ENCODE data around the gene NXPH1.
"Not testable (repeated sequence)": the region's sequence is repeated elsewhere in the genome, so short reads cannot be mapped to it uniquely, and the experiment has no call there.

NXPH1 gene

GRCh38 chr7:8702807-8703206 lies 269.4 kb downstream of the NXPH1 start:
- H3K4me3 ChIP-seq (ENCODE audit: low read depth, low read length), result no peak overlapping the region
- no peaks in the 10 kb centered on the region for H3K4me1 ChIP-seq (ENCODE audit: control insufficient read depth, insufficient read depth, low read length, unreplicated experiment)
- no peak overlapping the region for H3K27ac ChIP-seq (ENCODE audit: low read depth, low read length)
- H3K79me2 ChIP-seq (ENCODE audit: control insufficient read depth, insufficient read depth, low read length, unreplicated experiment), result no peaks in the 10 kb centered on the region
- H3K36me3 ChIP-seq (ENCODE audit: insufficient read depth, low read length), result no peaks in the 10 kb centered on the region
- H2AFZ ChIP-seq (ENCODE audit: low read length, unreplicated experiment), result no peak overlapping the region
- no peaks in the 10 kb centered on the region for H3K27me3 ChIP-seq (ENCODE audit: insufficient read depth, low read length)

- Histone ChIP-seq H3K27ac (ENCODE audit: low read depth, low read length) (no peak overlapping the region), H3K4me1 (ENCODE audit: control insufficient read depth, insufficient read depth, low read length, unreplicated experiment) (no peaks in the 10 kb centered on the region), H3K36me3 (ENCODE audit: insufficient read depth, low read length) (no peaks in the 10 kb centered on the region), H3K4me3 (ENCODE audit: low read depth, low read length) (no peak overlapping the region), H3K79me2 (ENCODE audit: control insufficient read depth, insufficient read depth, low read length, unreplicated experiment) (no peaks in the 10 kb centered on the region), H3K27me3 (ENCODE audit: insufficient read depth, low read length) (no peaks in the 10 kb centered on the region), H2AFZ (ENCODE audit: low read length, unreplicated experiment) (no peak overlapping the region)
Observed at GRCh38 chr7:8710124-8710523, 276.7 kb downstream of the NXPH1 start.

GRCh38 chr7:8714791-8715190 lies 281.4 kb downstream of the NXPH1 start:
- Histone ChIP-seq H3K79me2 (ENCODE audit: control insufficient read depth, insufficient read depth, low read length, unreplicated experiment) (no peaks in the 10 kb centered on the region), H2AFZ (ENCODE audit: low read length, unreplicated experiment) (no peak overlapping the region), H3K4me3 (ENCODE audit: low read depth, low read length) (no peak overlapping the region), H3K36me3 (ENCODE audit: insufficient read depth, low read length) (no peaks in the 10 kb centered on the region), H3K27ac (ENCODE audit: low read depth, low read length) (no peak overlapping the region), H3K27me3 (ENCODE audit: insufficient read depth, low read length) (no peaks in the 10 kb centered on the region), H3K4me1 (ENCODE audit: control insufficient read depth, insufficient read depth, low read length, unreplicated experiment) (no peaks in the 10 kb centered on the region)

GRCh38 chr7:8719102-8719501 lies 285.7 kb downstream of the NXPH1 start:
- H3K4me3 ChIP-seq (ENCODE audit: low read depth, low read length), result no peak overlapping the region
- no peaks in the 10 kb centered on the region for H3K27me3 ChIP-seq (ENCODE audit: insufficient read depth, low read length)
- H3K79me2 ChIP-seq (ENCODE audit: control insufficient read depth, insufficient read depth, low read length, unreplicated experiment), result no peaks in the 10 kb centered on the region
- H2AFZ ChIP-seq (ENCODE audit: low read length, unreplicated experiment), result no peak overlapping the region
- H3K4me1 ChIP-seq (ENCODE audit: control insufficient read depth, insufficient read depth, low read length, unreplicated experiment), result no peaks in the 10 kb centered on the region
- H3K27ac ChIP-seq (ENCODE audit: low read depth, low read length), result no peak overlapping the region
- no peaks in the 10 kb centered on the region for H3K36me3 ChIP-seq (ENCODE audit: insufficient read depth, low read length)

- no peaks in the 10 kb centered on the region for H3K4me1 ChIP-seq (ENCODE audit: control insufficient read depth, insufficient read depth, low read length, unreplicated experiment)
- no peaks in the 10 kb centered on the region for H3K27me3 ChIP-seq (ENCODE audit: insufficient read depth, low read length)
- no peaks in the 10 kb centered on the region for H3K79me2 ChIP-seq (ENCODE audit: control insufficient read depth, insufficient read depth, low read length, unreplicated experiment)
- no peaks in the 10 kb centered on the region for H3K36me3 ChIP-seq (ENCODE audit: insufficient read depth, low read length)
- no peak overlapping the region for H3K4me3 ChIP-seq (ENCODE audit: low read depth, low read length)
- no peak overlapping the region for H2AFZ ChIP-seq (ENCODE audit: low read length, unreplicated experiment)
- H3K27ac ChIP-seq (ENCODE audit: low read depth, low read length), result no peak overlapping the region
Observed at GRCh38 chr7:8724080-8724718, 290.8 kb downstream of the NXPH1 start.

GRCh38 chr7:8731756-8732155 lies 298.3 kb downstream of the NXPH1 start:
- H3K36me3 ChIP-seq (ENCODE audit: insufficient read depth, low read length); H3K27me3 ChIP-seq (ENCODE audit: insufficient read depth, low read length); H3K79me2 ChIP-seq (ENCODE audit: control insufficient read depth, insufficient read depth, low read length, unreplicated experiment); H3K27ac ChIP-seq (ENCODE audit: low read depth, low read length); H3K4me3 ChIP-seq (ENCODE audit: low read depth, low read length); H3K4me1 ChIP-seq (ENCODE audit: control insufficient read depth, insufficient read depth, low read length, unreplicated experiment); H2AFZ ChIP-seq (ENCODE audit: low read length, unreplicated experiment): not testable (repeated sequence)

- H2AFZ ChIP-seq (ENCODE audit: low read length, unreplicated experiment), result no peak overlapping the region
- H3K27ac ChIP-seq (ENCODE audit: low read depth, low read length), result no peak overlapping the region
- H3K36me3 ChIP-seq (ENCODE audit: insufficient read depth, low read length), result no peaks in the 10 kb centered on the region
- H3K4me1 ChIP-seq (ENCODE audit: control insufficient read depth, insufficient read depth, low read length, unreplicated experiment), result no peaks in the 10 kb centered on the region
- H3K4me3 ChIP-seq (ENCODE audit: low read depth, low read length), result no peak overlapping the region
- no peaks in the 10 kb centered on the region for H3K79me2 ChIP-seq (ENCODE audit: control insufficient read depth, insufficient read depth, low read length, unreplicated experiment)
- H3K27me3 ChIP-seq (ENCODE audit: insufficient read depth, low read length), result no peaks in the 10 kb centered on the region
Observed at GRCh38 chr7:8739837-8740236, 306.4 kb downstream of the NXPH1 start.

- no peaks in the 10 kb centered on the region for H3K79me2 ChIP-seq (ENCODE audit: control insufficient read depth, insufficient read depth, low read length, unreplicated experiment)
- no peak overlapping the region for H3K4me3 ChIP-seq (ENCODE audit: low read depth, low read length)
- H3K4me1 ChIP-seq (ENCODE audit: control insufficient read depth, insufficient read depth, low read length, unreplicated experiment), result no peaks in the 10 kb centered on the region
- no peak overlapping the region for H2AFZ ChIP-seq (ENCODE audit: low read length, unreplicated experiment)
- H3K27ac ChIP-seq (ENCODE audit: low read depth, low read length), result no peak overlapping the region
- H3K27me3 ChIP-seq (ENCODE audit: insufficient read depth, low read length), result no peaks in the 10 kb centered on the region
- no peaks in the 10 kb centered on the region for H3K36me3 ChIP-seq (ENCODE audit: insufficient read depth, low read length)
Observed at GRCh38 chr7:8742837-8743236, 309.4 kb downstream of the NXPH1 start.

- Histone ChIP-seq H3K27me3 (ENCODE audit: insufficient read depth, low read length) (no peaks in the 10 kb centered on the region), H3K4me1 (ENCODE audit: control insufficient read depth, insufficient read depth, low read length, unreplicated experiment) (no peaks in the 10 kb centered on the region), H3K27ac (ENCODE audit: low read depth, low read length) (no peak overlapping the region), H3K4me3 (ENCODE audit: low read depth, low read length) (no peak overlapping the region), H3K79me2 (ENCODE audit: control insufficient read depth, insufficient read depth, low read length, unreplicated experiment) (no peaks in the 10 kb centered on the region), H3K36me3 (ENCODE audit: insufficient read depth, low read length) (no peaks in the 10 kb centered on the region), H2AFZ (ENCODE audit: low read length, unreplicated experiment) (no peak overlapping the region)
Observed at GRCh38 chr7:8747338-8747737, 313.9 kb downstream of the NXPH1 start.

- Histone ChIP-seq H3K36me3 (ENCODE audit: insufficient read depth, low read length) (no peaks in the 10 kb centered on the region), H3K27ac (ENCODE audit: low read depth, low read length) (no peak overlapping the region), H3K27me3 (ENCODE audit: insufficient read depth, low read length) (no peaks in the 10 kb centered on the region), H3K4me1 (ENCODE audit: control insufficient read depth, insufficient read depth, low read length, unreplicated experiment) (no peaks in the 10 kb centered on the region), H3K4me3 (ENCODE audit: low read depth, low read length) (no peak overlapping the region), H3K79me2 (ENCODE audit: control insufficient read depth, insufficient read depth, low read length, unreplicated experiment) (no peaks in the 10 kb centered on the region), H2AFZ (ENCODE audit: low read length, unreplicated experiment) (no peak overlapping the region)
Observed at GRCh38 chr7:8751557-8752231, 318.3 kb downstream of the NXPH1 start.

GRCh38 chr7:8753355-8753754 lies 319.9 kb downstream of the NXPH1 start:
- H3K4me3 ChIP-seq (ENCODE audit: low read depth, low read length), result no peak overlapping the region
- no peak overlapping the region for H2AFZ ChIP-seq (ENCODE audit: low read length, unreplicated experiment)
- H3K4me1 ChIP-seq (ENCODE audit: control insufficient read depth, insufficient read depth, low read length, unreplicated experiment), result no peaks in the 10 kb centered on the region

More at GRCh38 chr7:8753355-8753754, 319.9 kb downstream of the NXPH1 start:
- Histone ChIP-seq H3K27ac (ENCODE audit: low read depth, low read length) (no peak overlapping the region), H3K79me2 (ENCODE audit: control insufficient read depth, insufficient read depth, low read length, unreplicated experiment) (no peaks in the 10 kb centered on the region), H3K27me3 (ENCODE audit: insufficient read depth, low read length) (no peaks in the 10 kb centered on the region), H3K36me3 (ENCODE audit: insufficient read depth, low read length) (no peaks in the 10 kb centered on the region)

Measured in ACC112 (cell line).